Measurements from ENCODE around the gene MSL3.
A peak's percentile ranks its signal among the peaks of the same experiment; 100 is the strongest.

Gene MSL3

DNA sequence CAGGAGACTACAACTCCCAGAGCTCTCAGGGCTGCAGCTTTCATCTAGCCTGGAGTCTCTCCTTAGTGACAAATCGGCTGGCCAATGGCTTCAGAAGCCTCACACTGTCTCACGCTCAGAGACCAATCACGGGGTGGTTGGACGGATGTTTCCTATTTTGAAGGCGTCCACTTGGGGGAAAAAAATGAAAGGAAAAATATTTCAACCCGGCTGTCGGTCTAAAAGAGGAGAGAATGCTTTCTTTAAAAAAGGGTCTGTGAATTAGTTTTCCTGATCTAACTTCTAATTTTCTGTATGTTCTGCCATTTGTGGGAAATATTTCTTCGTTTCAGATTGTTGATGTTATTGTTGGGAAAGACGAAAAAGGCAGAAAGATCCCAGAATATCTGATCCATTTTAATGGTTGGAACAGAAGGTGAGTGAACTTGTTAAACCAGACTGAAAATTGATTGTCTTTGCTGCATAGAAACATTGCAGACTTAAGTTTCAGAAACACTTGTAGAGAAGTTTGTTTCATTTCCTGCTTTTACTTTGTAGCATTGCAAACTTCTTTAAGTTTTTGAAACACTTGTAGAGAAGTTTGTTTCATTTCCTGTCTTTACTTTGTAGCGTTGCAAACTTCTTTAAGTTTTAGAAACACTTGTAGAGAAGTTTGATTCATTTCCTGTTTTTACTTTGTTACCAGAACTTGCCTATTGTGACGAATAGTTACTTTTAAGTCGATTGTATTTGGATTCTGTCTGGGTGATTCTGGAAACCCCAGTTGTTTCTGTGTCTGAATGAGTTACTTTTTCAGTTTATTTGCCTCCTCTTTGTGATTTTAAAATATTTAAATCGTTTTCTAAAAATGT is 1.6 kb downstream of the MSL3 start:
- peak; percentile 79 for DNase-seq (ENCODE audit: low spot score)

DNA sequence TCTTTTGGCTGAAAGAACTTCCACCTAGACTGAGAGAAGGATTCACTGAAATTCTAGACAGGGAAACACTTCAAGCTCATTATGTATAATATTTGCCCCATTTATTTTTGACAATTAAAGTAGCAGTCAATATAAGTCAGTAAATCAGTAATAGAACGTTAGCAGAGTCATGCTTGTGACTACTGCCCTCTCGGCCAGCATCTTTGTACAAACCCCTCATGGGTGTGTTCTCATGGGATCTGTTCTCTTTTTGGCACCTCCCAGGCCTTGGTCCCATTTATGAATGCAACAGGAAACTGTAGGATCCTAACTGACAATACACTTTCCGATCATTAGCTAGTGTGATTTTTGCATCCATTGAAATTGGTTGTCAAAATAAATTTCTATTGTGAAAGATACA is 2.9 kb downstream of the MSL3 start:
- DNase-seq (ENCODE audit: low spot score), result no peak

DNA sequence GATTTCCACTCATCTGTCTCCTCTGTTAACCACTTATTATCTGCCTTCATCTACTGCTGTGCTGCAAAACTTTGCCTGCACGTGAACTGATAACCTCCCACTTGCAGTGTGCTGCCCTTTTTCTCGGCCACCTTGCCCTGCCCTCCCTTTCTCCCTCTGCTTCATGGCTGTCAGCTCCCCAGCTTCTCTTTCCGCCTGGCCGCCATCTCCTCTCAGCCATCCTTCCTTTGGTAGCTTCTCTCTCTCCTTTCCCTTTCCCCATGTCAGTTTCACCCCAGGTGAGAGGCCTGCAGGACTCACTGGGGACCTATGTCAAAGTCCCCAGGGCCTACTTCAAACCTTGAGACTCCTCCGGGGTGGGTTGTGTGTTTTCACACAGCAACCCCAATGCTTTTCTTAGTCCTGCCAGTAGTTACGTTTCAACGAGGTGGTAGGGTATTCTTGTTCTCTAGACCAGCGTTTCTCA is 6.6 kb downstream of the MSL3 start:
- no peak for DNase-seq (ENCODE audit: low spot score)

DNA sequence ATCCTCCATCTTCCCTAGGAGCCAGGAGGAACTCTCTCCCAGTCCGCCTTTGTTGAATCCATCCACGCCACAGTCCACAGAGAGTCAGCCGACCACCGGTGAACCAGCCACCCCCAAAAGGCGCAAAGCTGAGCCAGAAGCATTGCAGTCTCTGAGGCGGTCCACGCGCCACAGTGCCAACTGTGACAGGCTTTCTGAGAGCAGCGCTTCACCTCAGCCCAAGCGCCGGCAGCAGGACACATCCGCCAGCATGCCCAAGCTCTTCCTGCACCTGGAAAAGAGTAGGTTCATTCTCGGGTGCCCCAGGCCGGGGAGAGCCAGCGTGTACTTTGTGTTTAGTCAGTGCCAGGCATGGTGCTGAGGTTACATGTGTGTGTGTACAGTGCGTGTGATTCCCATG is 7.4 kb downstream of the MSL3 start:
- no peak for DNase-seq (ENCODE audit: low spot score)

DNA sequence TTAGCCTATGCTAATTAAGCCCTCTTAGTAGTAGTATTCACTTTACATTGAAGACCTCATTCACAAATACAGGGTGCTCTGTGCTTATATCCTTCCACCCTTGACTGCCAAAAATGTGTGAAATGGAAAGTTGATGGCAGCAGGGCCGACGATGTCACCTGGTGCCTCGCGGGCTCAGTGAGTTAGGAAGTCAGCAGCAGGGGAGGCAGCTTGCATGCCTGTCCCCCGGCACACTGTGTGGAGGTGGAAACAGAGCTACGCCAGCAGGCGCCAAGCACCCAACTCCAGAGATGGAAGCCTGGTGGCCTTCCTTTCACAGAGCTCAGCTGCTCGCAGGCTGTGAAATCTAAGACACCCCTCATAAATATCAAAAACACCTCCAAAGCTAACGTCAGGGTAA is 8.4 kb downstream of the MSL3 start:
- DNase-seq (ENCODE audit: low spot score), result no peak

DNA sequence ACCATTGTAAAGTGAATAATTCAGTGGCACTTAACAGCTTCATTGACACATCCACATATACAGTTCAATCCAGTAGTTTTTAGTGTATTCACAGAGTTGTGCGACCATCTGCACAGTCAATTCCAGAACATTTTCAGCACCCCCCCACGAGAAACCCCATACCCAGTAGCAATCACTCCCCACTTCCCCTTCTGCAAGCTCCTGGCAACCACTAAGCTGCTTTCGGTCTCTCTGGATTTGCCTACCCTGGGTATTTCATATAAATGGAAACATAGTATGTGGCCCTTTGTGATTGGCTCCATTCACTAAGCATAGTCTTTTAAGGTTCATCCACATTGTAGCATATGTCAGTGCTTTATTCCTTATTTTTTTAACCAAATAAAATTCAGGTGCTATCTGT is 10.0 kb downstream of the MSL3 start:
- DNase-seq (ENCODE audit: low spot score), result no peak

DNA sequence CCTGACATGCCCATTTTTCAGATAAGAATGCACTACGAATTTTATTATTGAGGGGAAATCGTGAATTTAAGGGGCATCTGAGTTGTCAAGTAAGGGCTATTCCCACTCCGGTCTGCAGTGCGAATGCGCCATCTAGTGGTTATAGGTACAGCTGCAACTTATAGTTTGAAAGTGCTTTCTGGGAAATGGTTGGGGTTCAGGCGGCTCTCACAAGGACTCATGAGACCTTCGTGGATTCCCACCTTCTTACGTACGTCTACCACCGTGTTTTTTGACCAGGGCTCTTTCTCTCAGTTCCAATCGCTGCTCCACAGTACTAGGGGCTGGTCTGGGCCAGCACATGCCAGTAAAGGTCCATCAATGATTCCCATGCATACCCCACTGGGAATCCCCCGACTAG is 12.3 kb downstream of the MSL3 start:
- peak; percentile 63 for DNase-seq (ENCODE audit: low spot score)

DNA sequence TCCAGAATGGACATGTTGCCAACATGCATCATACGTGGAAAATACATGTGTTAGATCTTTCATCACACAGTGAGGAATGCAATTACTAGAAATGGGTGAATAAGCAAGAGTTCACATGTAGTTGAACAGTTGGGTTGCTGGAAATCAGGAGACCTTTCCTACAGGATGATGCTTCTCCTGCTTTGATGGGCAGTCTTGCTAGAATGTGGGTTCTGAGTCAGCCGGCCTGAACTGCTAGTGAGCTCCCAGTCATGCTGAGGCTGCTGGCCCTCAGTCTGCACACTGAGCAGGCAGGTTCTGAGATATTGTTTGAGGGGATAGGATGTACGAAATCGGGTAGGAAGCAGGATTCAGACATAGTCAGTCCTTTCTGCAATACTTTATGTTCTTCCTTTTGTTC is 20.2 kb downstream of the MSL3 start:
- no peak for DNase-seq (ENCODE audit: low spot score)

DNA sequence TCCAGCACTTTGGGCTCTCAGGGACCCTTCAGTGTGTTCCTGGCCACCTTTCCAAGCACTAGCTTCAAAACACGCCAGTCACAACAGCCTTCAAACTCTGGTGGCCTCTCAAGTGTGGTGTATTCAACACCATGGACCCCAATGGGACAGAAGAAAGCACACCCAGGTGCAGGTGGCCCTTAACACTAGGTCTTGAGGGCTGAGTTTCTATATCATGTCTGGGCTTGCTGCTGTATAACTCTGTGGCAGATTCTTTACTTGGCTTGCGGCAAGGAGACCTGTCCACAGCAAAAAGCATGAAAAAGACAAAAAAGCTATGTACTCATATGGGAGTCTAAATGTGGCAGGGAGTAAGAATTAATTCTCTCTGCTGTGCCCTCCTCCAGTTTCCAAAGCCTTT is 23.1 kb downstream of the MSL3 start:
- no peak for DNase-seq (ENCODE audit: low spot score)

DNA sequence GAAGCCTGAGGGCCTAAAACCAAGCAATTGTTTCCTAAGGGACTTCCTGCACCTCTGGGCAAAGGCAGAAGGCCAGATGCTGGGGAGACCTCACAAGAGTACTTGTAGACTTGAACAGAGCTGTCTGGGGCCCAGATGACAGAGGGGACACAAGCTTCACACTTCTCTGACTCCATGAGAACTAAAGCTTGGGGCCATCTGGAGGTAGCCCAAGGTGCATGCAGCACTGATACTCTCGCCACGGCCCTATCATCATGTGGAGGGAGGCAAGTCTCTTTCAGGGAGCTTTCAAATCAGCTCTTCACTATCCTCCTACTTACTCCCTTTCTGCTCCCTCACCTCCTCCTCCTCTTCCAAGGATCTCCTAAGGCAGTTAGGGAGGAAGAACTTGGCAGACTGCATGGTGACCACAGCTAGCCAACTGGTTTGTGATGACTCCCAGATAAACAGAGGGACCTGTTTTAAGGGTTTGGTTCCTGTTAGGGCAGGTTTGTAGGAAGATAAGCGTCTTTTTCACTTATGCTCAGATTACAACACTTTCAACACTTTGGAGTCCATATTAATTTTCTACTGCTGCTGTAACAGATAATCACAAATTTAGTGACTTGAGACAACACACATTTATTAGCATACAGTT is 23.8 kb downstream of the MSL3 start:
- DNase-seq (ENCODE audit: low spot score), result no peak

DNA sequence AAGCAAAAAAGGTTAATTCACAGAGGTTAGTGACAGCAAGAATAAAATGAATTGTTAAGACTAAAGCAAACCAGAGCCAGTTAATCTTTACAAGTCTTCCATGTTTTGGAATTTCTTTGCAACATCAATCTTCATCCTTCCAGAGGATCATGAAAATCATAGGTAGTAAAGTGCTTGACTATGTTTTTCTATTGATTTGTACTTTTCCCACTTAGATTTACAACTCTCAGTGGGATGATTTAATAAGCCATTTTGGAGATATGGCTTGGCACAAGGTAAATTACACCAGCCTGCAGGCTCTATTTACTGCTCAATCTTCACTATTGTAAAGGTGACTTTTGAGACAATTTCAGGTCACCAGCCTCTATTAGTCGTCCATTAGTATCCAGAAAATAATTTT is 26.5 kb downstream of the MSL3 start:
- no peak for DNase-seq (ENCODE audit: low spot score)

DNA sequence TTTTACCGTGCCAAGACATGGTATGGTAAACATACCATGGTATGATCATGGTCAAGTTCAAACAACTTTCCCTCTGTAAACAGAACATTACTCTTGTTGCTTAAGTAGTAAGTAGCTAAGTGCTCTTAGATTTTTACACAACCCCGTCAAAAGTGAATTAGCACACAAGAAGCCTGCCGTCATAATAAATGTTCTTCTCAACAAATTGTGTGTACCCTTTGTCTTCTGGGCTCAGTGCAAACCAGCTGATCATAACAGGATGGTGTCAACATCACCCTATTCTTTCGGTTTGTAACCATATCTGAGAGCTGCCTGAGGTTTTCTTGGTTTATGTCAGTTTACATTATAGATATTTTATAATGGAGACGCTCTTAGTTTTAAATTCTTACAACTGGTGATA is 28.8 kb downstream of the MSL3 start:
- no peak for DNase-seq (ENCODE audit: low spot score)

DNA sequence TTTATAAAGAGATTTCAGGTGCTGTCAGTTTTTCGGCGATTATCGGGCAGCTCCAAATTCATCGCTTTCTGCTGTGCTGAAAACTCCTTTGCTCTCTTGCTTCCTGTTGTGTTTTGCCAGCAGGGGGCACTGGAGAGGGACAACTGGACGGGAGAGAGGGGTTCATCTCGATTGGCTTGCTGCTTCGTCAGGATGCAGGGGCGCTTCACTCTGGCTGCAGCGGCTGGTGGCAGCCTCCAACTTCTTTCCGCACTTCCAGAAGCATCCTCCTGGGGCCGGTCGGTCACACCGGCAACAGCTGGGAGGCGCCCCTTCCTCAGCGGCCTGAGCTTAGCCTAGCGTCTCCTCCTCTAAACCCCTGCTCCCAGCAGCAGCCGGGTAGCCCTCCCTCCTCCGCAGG is 29.5 kb downstream of the MSL3 start:
- DNase-seq (ENCODE audit: low spot score), result peak; percentile 38

DNA sequence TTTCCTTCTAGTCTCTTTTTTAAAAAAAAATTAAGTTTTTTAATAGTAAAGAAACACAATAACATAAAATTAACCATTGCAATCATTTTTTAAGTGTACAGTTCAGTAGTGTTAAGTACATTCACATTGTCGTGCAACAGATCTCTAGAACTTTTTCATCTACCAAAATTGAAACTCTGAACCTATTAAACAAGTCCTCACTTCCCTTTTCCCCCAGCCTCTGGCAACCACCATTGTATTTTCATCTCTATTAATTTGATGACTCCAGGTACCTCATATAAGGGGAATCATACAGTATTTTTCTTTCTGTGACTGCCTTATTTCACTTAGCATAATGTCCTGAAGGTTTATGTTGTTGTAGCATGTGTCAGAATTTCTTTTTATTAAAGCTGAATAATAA is 31.8 kb downstream of the MSL3 start:
- DNase-seq (ENCODE audit: low spot score), result no peak

DNA sequence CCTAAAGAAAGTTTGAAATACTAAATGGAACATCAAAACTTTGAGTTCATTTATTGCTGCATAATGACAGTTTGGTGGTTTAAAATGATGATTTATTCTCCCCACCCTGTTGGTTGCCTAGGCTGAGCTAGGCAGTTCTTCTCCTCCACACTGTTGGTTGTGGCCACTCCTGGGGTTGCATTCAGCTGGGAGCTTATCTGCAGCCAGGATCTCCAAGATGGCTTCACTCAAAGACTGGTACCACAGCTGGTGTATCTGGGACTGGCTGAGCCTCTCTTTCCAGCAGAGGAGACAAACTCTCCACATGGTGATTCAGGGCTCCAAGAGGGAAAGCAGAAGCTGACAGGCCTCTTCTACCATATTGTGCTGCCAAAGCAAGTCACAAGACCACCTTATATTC is 33.1 kb downstream of the MSL3 start:
- DNase-seq (ENCODE audit: low spot score), result no peak

DNA sequence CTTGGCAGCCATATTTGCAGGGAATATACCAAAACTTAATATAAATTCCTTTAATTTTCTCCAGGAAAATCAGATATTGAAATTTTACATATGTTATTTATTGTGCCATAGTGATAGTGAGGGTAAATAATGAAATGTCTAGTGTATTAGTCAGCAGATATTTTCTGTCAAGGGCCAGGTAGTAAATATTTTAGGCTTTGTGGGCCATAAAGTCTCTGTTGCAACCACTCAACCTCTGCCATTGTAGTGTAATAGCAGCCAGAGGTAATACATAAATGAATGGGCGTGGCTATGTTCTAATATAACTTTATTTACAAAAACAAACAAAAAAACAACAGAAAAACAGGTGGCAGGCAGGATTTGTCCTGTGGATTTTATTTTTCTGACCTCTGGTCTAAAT is 33.5 kb downstream of the MSL3 start:
- no peak for DNase-seq (ENCODE audit: low spot score)

DNA sequence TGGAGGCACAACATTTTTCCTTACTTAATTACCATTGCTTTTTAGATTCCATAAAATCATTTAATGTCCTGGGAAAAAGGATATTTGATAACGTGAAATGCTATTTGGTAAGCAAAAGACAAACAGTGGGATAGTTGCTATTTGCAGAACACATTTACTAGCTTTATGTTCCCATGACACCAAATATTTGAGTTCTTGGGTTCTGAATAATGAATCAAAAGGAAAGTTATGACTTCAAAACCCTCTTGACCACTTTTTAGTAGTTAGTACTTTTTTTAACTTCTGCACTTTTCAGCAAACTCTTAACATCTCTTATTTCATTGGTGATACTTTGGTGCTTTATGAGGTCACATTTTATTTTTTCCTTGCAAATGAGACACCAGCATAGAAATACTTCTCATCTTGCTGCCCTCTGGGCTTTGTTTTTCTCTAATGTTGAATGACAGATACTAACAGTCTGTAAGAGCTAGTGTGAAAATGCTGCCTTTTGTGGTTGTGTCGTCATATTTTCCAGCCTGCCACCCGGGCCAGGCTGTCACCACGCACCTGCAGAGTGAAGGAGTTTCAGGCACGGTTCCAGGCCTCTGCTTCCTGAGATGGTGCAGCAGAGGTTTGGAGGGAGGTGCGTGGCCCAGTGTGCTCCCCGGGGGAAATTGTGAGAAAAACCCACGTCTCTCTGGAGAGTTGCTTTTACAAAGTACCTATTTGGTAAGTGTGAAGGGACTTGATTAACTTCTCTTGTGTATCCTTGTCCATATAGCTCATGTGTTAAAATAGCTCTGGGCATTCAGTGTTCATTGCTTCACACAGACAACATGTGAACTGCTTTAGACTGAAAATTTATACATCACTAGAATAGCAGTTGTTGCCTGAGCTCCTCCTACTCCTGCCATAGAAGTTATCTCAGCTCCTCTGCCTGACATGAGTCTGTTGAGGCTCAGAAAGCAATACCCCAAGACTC is 34.7 kb downstream of the MSL3 start:
- no peak for DNase-seq (ENCODE audit: low spot score)

DNA sequence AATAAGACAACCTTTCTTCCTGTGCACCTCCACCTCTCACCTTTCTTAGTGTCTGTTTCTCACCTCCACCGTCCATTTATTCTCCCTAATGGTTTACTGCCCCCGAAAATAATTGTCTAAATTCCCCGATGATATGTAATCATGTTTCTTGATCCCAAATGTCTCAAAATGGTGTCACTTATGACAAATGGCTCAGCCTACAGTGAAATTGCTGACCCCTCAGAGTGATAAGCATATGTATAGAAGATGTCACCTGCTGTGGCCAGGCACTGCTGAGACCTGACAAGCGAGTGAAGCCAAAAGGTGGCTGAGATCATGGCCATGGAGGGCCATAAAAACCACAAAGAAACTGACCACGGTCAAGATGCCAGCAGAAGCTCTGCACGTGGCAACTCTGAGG is 35.7 kb downstream of the MSL3 start:
- no peak for DNase-seq (ENCODE audit: low spot score)

DNA sequence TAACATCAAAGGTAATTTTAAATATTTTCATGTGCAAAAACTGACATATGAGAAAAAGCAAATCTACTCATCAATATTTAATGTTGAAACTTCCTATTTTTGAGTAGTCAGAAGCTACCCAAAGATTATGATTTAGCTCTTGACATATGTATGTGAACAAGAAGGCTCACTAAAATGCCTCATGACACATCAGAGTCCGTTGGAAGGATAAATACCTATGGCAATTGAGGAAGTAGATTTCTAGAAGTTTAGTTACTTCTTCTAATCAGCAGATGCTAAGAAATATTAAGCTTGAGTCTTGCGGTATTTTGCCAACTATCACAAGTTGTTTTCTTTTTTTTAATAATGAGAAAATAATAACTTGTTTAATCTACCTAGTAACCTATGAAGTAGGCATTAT is 55.3 kb downstream of the MSL3 start:
- DNase-seq (ENCODE audit: low spot score), result no peak

Data from AG20443 (cell line).